Measurements from ENCODE around the gene SCAMP1. TPM values are rescaled to one million over a fixed set of nuclear protein-coding genes. Genes with fewer than 3 reads are reported as not detected.

The SCAMP1 gene
- polyA plus RNA-seq, 1 of the 3 experiments (the other 2 are of a cell fraction), result 11.5 TPM

- H4K20me1 ChIP-seq (ENCODE audit: insufficient read depth), result no peaks in the 10 kb centered on the region
- 98% methylated on average over 3 of the region's 3 CpGs for WGBS (ENCODE audit: low lambda C conversion rate)
- no peak overlapping the region for H3K9ac ChIP-seq
- no peaks in the 10 kb centered on the region for H3F3A ChIP-seq (replicated peaks; ENCODE audit: insufficient read depth)
- no peak overlapping the region for H3K27ac ChIP-seq (ENCODE audit: low read depth in 2 of 2, low read length in 1 of 2)
- no peak for DNase-seq
- no peaks in the 10 kb centered on the region for H3K9me3 ChIP-seq
- H3K4me3 ChIP-seq (ENCODE audit: low read depth in 2 of 2, low read length in 1 of 2), result no peak overlapping the region
- no peak overlapping the region for H2AFZ ChIP-seq (ENCODE audit: low read depth)
- H3K36me3 ChIP-seq (replicated peaks in 1 of 2; ENCODE audit: control insufficient read depth in 1 of 2, insufficient read depth in 2 of 2, low read length in 1 of 2), result peaks cover 35 to 40% of the 10 kb centered on the region in 2 experiments
- no peak overlapping the region for H3K4me2 ChIP-seq
- H3K27me3 ChIP-seq (ENCODE audit: insufficient read depth), result no peaks in the 10 kb centered on the region
- CTCF ChIA-PET, result interaction anchor here (1.3 kb wide), 1 partner anchor 18 kb away, joined by 5 read pairs; no protein-coding TSS in a partner anchor
- no peaks in the 10 kb centered on the region for H3K4me1 ChIP-seq (ENCODE audit: control insufficient read depth in 1 of 2, insufficient read depth in 2 of 2, low read depth in 1 of 2, low read length in 1 of 2)
- H3K79me2 ChIP-seq (ENCODE audit: insufficient read depth), result no peaks in the 10 kb centered on the region
- POLR2A ChIA-PET, result no interaction called here
- H3K9me2 ChIP-seq, result no peaks in the 10 kb centered on the region
- no peak for TF ChIP-seq USF2 (IDR thresholded peaks at IDR 0.05; ENCODE audit: borderline replicate concordance, low read depth, low read length)
- no peak for TF ChIP-seq MAX (IDR thresholded peaks at IDR 0.05; ENCODE audit: low read depth)
- no peak for TF ChIP-seq RXRA (IDR thresholded peaks at IDR 0.05; ENCODE audit: borderline replicate concordance, low read depth)
- TF ChIP-seq RAD21 (IDR thresholded peaks at IDR 0.05; ENCODE audit: low read length), result no peak
- TF ChIP-seq REST (IDR thresholded peaks at IDR 0.05; ENCODE audit: low read depth, low read length), result no peak
- no peak for TF ChIP-seq RFX5 (IDR thresholded peaks at IDR 0.05; ENCODE audit: low read length)
- no peak for TF ChIP-seq YY1 (IDR thresholded peaks at IDR 0.05; ENCODE audit: low read depth)
- no peak for TF ChIP-seq MEF2A (IDR thresholded peaks at IDR 0.05; ENCODE audit: borderline replicate concordance, low read depth)
- no peak for TF ChIP-seq JUND (IDR thresholded peaks at IDR 0.05)
- TF ChIP-seq IRF3 (IDR thresholded peaks at IDR 0.05; ENCODE audit: low read depth, low read length), result no peak
- no peak for TF ChIP-seq GATA2 (CRISPR knock-in tag; IDR thresholded peaks at IDR 0.05)
- TF ChIP-seq POLR2AphosphoS5 (IDR thresholded peaks at IDR 0.05; ENCODE audit: low read depth, low read length), result no peak
- no peak for TF ChIP-seq ZBTB33 (IDR thresholded peaks at IDR 0.05; ENCODE audit: borderline replicate concordance, low read depth)
- TF ChIP-seq RCOR1 (IDR thresholded peaks at IDR 0.05; ENCODE audit: low read length), result no peak
- TF ChIP-seq NRF1 (IDR thresholded peaks at IDR 0.05; ENCODE audit: low read depth, low read length), result no peak
- TF ChIP-seq TCF12 (IDR thresholded peaks at IDR 0.05), result no peak
Measured at GRCh38 chr5:78424665-78425064, 64.2 kb downstream of the SCAMP1 start.
